PC-9 (cell line): ENCODE data around the gene COL4A2. TPM values are rescaled to one million over a fixed set of nuclear protein-coding genes. Genes with fewer than 3 reads are reported as not detected.
A peak's percentile ranks its signal among the peaks of the same experiment; 100 is the strongest.

Experiments
- BruUV-seq: library from RNA; stranded (reverse); fragments of 400-500 nt; replicated peaks from 2 replicates; lab custom pipeline; 2021; lab: Mats Ljungman, UMichigan
- CTCF ChIA-PET: fragments of 300-600 bp; sonication (Branson Sonifier 250); formaldehyde crosslinking; loops from one replicate; lab custom pipeline; 2022; ENCODE audit warnings: antibody characterized with exemption; lab: Charles Lee
- POLR2A ChIA-PET: fragments of 300-600 bp; sonication (Branson Sonifier 250); formaldehyde crosslinking; loops from one replicate; lab custom pipeline; 2022; ENCODE audit warnings: antibody characterized with exemption; ENCODE audit not compliant: unreplicated experiment; lab: Charles Lee
- DNase-seq, 2 experiments: peaks; one replicate each; pipeline versions ENCODE4 v3.0.0 to v3.0.0-alpha.2; 2015 to 2022; ENCODE audit warnings: mixed read lengths in 1 of 2
- H2AFZ ChIP-seq: fragments of 200-600 bp; sonication (generic); 2 replicates; pipeline ENCODE4 v1.8.1; 2017; ENCODE audit warnings: antibody characterized with exemption
- H3F3A ChIP-seq: fragments of 200-600 bp; sonication (generic); 2 replicates; pipeline ENCODE4 v1.8.1; 2017; ENCODE audit warnings: antibody characterized with exemption, mild to moderate bottlenecking, low read depth; ENCODE audit not compliant: insufficient read depth
- H3K27ac ChIP-seq: fragments of 200-600 bp; sonication (generic); 2 replicates; pipeline ENCODE4 v1.6.1; 2016; ENCODE audit warnings: mixed run types
- H3K27me3 ChIP-seq: fragments of 200-600 bp; sonication (generic); 2 replicates; pipeline ENCODE4 v1.6.1; 2016; ENCODE audit warnings: low read depth, mixed run types; ENCODE audit not compliant: insufficient read depth
- H3K36me3 ChIP-seq: fragments of 200-600 bp; sonication (generic); 2 replicates; pipeline ENCODE4 v1.6.1; 2016; ENCODE audit warnings: low read depth, mixed run types
- H3K4me1 ChIP-seq: fragments of 200-600 bp; sonication (generic); replicated peaks from 2 replicates; pipeline ENCODE4 v1.6.1; 2016; ENCODE audit warnings: mixed run types; ENCODE audit not compliant: insufficient read depth
- H3K4me2 ChIP-seq: fragments of 200-600 bp; sonication (generic); 2 replicates; pipeline ENCODE4 v1.6.1; 2017; ENCODE audit warnings: mixed run types
- H3K4me3 ChIP-seq: fragments of 200-600 bp; sonication (generic); 2 replicates; pipeline ENCODE4 v1.6.1; 2016; ENCODE audit warnings: mixed run types
- H3K79me2 ChIP-seq: fragments of 200-600 bp; sonication (generic); 2 replicates; pipeline ENCODE4 v1.6.1; 2017; ENCODE audit warnings: low read depth, mixed run types
- H3K9me2 ChIP-seq: fragments of 200-600 bp; sonication (generic); 2 replicates; pipeline ENCODE4 v1.8.1; 2017; ENCODE audit warnings: mild to moderate bottlenecking; ENCODE audit not compliant: insufficient read depth
- H3K9me3 ChIP-seq: fragments of 200-600 bp; sonication (generic); 2 replicates; pipeline ENCODE4 v1.8.1; 2016; ENCODE audit warnings: low read depth; ENCODE audit not compliant: insufficient read depth
- H4K20me1 ChIP-seq: fragments of 200-600 bp; sonication (generic); 2 replicates; pipeline ENCODE4 v1.8.1; 2017; ENCODE audit not compliant: insufficient read depth
- CTCF ChIP-seq: fragments of 200-600 bp; sonication (generic); conservative IDR thresholded peaks from 2 replicates; pipeline ENCODE4 v1.6.1; 2017; ENCODE audit warnings: mixed run types, antibody characterized with exemption, mild to moderate bottlenecking, moderate library complexity
- EZH2 ChIP-seq: fragments of 200-600 bp; sonication (generic); IDR thresholded peaks from 2 replicates; pipeline ENCODE4 v1.8.0; 2017; ENCODE audit warnings: antibody characterized with exemption, low read depth
- intact Hi-C: fragments of 100-400 bp; cut with micrococcal nuclease; formaldehyde crosslinking; loops from one replicate; pipeline ENCODE4 v1.10.0; 2022; ENCODE audit not compliant: unreplicated experiment
- total RNA-seq: library from RNA; stranded (reverse); gene quantifications from 2 replicates; pipeline ENCODE4 v1.2.3, GENCODE V29; 2021

Gene COL4A2
- total RNA-seq, 1 experiment from 2014 or later: 1.2 TPM

DNA sequence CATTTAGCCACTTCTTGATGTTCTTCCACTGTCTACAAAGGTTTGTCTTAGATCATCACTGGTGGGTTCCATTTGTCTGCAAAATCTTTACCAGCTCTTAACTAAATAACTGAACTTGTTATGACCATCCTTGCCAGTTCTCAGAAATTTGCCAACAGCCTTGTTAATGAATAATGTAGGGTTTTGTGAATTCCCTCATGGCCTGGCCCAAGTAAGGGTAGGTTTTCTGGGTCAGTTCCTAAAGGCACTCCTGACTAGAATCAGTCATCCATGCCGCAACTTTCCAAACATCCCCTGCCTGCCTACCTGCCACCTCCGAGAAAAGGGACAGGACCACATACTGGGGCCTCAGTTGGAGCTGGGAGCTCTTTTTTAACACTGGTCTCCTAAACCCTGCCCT is 4.1 kb upstream of the COL4A2 start:
- Histone ChIP-seq H3K4me2 (no peak overlapping the region), H3K36me3 (no peaks in the 10 kb centered on the region), H3K9me3 (no peaks in the 10 kb centered on the region), H3K4me1 (peaks cover 26% of the 10 kb centered on the region), H4K20me1 (no peaks in the 10 kb centered on the region), H2AFZ (no peak overlapping the region), H3F3A (peaks cover 22% of the 10 kb centered on the region; the same call in 1 of the 2 replicates), H3K27ac (no peak overlapping the region), H3K79me2 (no peaks in the 10 kb centered on the region), H3K9me2 (no peaks in the 10 kb centered on the region), H3K4me3 (no peak overlapping the region), H3K27me3 (no peaks in the 10 kb centered on the region)
- ChIA-PET POLR2A (interaction anchor here (0.7 kb wide), 1 partner anchor 1149 kb away, joined by 3 read pairs; no protein-coding TSS in a partner anchor), CTCF (no interaction called here)
- BruUV-seq: no TSS peak
- TF ChIP-seq EZH2 (no peak), CTCF (no peak)
- no peak for DNase-seq
- intact Hi-C loops: no loop called here

DNA sequence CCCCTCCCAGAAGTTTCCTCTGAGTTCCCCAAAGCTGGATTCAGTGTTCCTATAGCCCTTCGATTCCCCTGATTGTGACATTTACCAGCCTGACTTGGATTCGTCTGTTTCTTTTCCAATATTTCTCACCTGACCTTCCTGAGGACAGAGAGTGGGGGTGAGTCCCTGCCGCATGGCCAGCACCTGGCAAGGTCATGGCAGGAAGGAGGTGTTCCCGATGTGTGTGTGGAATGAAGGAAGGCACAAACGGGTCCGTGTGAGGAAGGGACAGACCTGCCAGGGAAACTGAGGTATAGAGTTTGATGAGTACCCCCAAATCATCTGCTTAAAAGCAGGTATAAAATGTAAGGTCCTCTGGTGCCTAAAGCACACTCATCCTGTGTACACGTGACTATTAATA is 3.4 kb upstream of the COL4A2 start:
- Histone ChIP-seq H3K4me3 (no peak overlapping the region), H3K9me2 (no peaks in the 10 kb centered on the region), H4K20me1 (no peaks in the 10 kb centered on the region), H3K9me3 (no peaks in the 10 kb centered on the region), H3K4me1 (peaks cover 26% of the 10 kb centered on the region), H3F3A (peaks cover 22% of the 10 kb centered on the region; the same call in 1 of the 2 replicates), H3K36me3 (no peaks in the 10 kb centered on the region), H3K79me2 (no peaks in the 10 kb centered on the region), H3K4me2 (peak overlapping the region; percentile 51; the same call in 1 of the 2 replicates), H3K27ac (peak overlapping the region; percentile 69), H3K27me3 (no peaks in the 10 kb centered on the region), H2AFZ (no peak overlapping the region)
- no peak for DNase-seq
- BruUV-seq: no TSS peak
- intact Hi-C loops: no loop called here
- ChIA-PET POLR2A (no interaction called here), CTCF (no interaction called here)
- TF ChIP-seq EZH2 (no peak), CTCF (no peak)

- H3K79me2 ChIP-seq: no peaks in the 10 kb centered on the region
- H3K9me2 ChIP-seq: no peaks in the 10 kb centered on the region
- peaks cover 22% of the 10 kb centered on the region; the same call in 1 of the 2 replicates for H3F3A ChIP-seq
- no TSS peak for BruUV-seq
- ChIA-PET CTCF (no interaction called here), POLR2A (no interaction called here)
- peaks cover 26% of the 10 kb centered on the region for H3K4me1 ChIP-seq
- no peaks in the 10 kb centered on the region for H3K9me3 ChIP-seq
- DNase-seq: peak in 1 of 2 experiments; percentile 82
- no peak overlapping the region for H2AFZ ChIP-seq
- H3K27me3 ChIP-seq: no peaks in the 10 kb centered on the region
- H3K27ac ChIP-seq: peak overlapping the region; percentile 69
- intact Hi-C loops: no loop called here
- H3K4me3 ChIP-seq: no peak overlapping the region
- no peaks in the 10 kb centered on the region for H4K20me1 ChIP-seq
- no peak for TF ChIP-seq EZH2
- no peak for TF ChIP-seq CTCF
- peak overlapping the region; percentile 51 for H3K4me2 ChIP-seq
- no peaks in the 10 kb centered on the region for H3K36me3 ChIP-seq
Observed at GRCh38 chr13:110304256-110304655, 2.8 kb upstream of the COL4A2 start.
